Sigmoid colon (tissue), 7 donors: ENCODE measurements around the gene NLRP9. TPM values are rescaled to one million over a fixed set of nuclear protein-coding genes. Genes with fewer than 3 reads are reported as not detected.

Experiments used
- DNase-seq: peaks from one replicate; pipeline ENCODE4 v3.0.0-alpha.2; 2019
- H3K27ac ChIP-seq, 4 donors: fragments of 200-600 bp; sonication (generic); one replicate each; pipeline ENCODE4 v1.5.1; 2016 to 2019; ENCODE audit warnings: mild to moderate bottlenecking in 1 of 4
- H3K27me3 ChIP-seq, 3 donors: fragments of 200-600 bp; sonication (generic); one replicate each; pipeline ENCODE4 v1.5.1; 2019; ENCODE audit warnings: mild to moderate bottlenecking in 1 of 3
- H3K36me3 ChIP-seq, 4 donors: fragments of 200-600 bp; sonication (generic); one replicate each; pipeline ENCODE4 v1.5.1; 2016 to 2019
- H3K4me1 ChIP-seq, 4 donors: fragments of 200-600 bp; sonication (generic); one replicate each; pipeline ENCODE4 v1.5.1; 2017 to 2019
- H3K4me3 ChIP-seq, 4 donors: fragments of 200-600 bp; sonication (generic); one replicate each; pipeline ENCODE4 v1.5.1; 2017 to 2019; ENCODE audit warnings: mild to moderate bottlenecking in 2 of 4, moderate library complexity in 1 of 4
- H3K9me3 ChIP-seq, 4 donors: fragments of 200-600 bp in 3 of 4; sonication (generic) in 3 of 4; one replicate each; pipeline versions ENCODE4 v1.5.1 to v1.6.1; 2013 to 2019
- EP300 ChIP-seq, 4 donors: sonication (generic); formaldehyde crosslinking; IDR thresholded peaks; one replicate each; pipeline ENCODE4 v1.6.1; 2017; ENCODE audit warnings: antibody characterized with exemption in 4 of 4
- POLR2A ChIP-seq, 2 donors: fragments of 450-650 bp; IDR thresholded peaks; one replicate each; pipeline ENCODE4 v1.6.1; 2016; ENCODE audit warnings: antibody characterized with exemption in 2 of 2, mild to moderate bottlenecking in 2 of 2, moderate library complexity in 2 of 2
- POLR2AphosphoS5 ChIP-seq, 4 donors: sonication (generic); formaldehyde crosslinking; IDR thresholded peaks; one replicate each; pipeline ENCODE4 v1.6.1; 2017; ENCODE audit warnings: antibody characterized with exemption in 4 of 4
- WGBS, 2 donors: extraction: QIAGEN DNeasy Blood & Tissue Kit; methylation state at CpG; one replicate each; pipeline ENCODE4 v1.1.7; 2013; 5-methylcytosine and 5-hydroxymethylcytosine counted together
- intact Hi-C: fragments of 100-400 bp; cut with DNase I; formaldehyde crosslinking; loops from one replicate; pipeline ENCODE4 v1.15.1; 2023
- polyA plus RNA-seq, 3 donors: library from polyadenylated mRNA; stranded (reverse); fragments of 200-250 nt; gene quantifications; one replicate each; pipeline ENCODE4 v1.2.3, GENCODE V29; 2013
- total RNA-seq, 4 donors: library from RNA; depleted of rRNA; stranded (reverse); fragments of >200 nt; gene quantifications; one replicate each; pipeline ENCODE4 v1.1.0, GENCODE V29; 2016
- TF ChIP-seq, protein P1 (sequence below), 4 experiments: fragments of 450-650 bp in 3 of 4; fragments of 200-600 bp in 1 of 4; IDR thresholded peaks; one replicate each; pipeline ENCODE4 v1.5.1; 2016 to 2019; ENCODE audit warnings: antibody characterized with exemption in 4 of 4, mild to moderate bottlenecking in 3 of 4, moderate library complexity in 2 of 4
- donor health status: healthy with polysubstance abuse.
- donor health status: Bipolar disorder and iron deficiency.
- donor health status: healthy.

The NLRP9 gene
- total and polyA plus RNA-seq, 7 donors: not detected

DNA sequence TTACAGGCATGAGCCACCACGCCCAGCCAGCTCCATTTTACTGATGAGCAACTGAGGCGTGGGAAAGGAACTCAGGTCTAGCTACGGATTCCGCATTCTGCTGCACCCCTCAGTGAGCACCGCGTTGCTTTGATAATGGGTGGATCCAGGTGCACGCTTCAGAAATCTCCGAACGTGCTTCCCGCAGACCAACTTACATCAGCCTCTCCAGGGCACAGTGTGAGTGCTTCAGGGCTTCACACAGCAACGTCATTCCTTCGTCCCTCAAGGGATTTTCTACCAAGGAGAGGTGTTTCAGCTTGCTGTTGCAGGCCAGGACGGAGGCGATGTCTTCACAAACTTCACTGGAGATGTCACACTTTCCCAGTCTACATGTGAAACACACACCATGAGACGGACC lies 21.7 kb downstream of the NLRP9 start:
- TF ChIP-seq, protein P1, sequence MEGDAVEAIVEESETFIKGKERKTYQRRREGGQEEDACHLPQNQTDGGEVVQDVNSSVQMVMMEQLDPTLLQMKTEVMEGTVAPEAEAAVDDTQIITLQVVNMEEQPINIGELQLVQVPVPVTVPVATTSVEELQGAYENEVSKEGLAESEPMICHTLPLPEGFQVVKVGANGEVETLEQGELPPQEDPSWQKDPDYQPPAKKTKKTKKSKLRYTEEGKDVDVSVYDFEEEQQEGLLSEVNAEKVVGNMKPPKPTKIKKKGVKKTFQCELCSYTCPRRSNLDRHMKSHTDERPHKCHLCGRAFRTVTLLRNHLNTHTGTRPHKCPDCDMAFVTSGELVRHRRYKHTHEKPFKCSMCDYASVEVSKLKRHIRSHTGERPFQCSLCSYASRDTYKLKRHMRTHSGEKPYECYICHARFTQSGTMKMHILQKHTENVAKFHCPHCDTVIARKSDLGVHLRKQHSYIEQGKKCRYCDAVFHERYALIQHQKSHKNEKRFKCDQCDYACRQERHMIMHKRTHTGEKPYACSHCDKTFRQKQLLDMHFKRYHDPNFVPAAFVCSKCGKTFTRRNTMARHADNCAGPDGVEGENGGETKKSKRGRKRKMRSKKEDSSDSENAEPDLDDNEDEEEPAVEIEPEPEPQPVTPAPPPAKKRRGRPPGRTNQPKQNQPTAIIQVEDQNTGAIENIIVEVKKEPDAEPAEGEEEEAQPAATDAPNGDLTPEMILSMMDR (IDR thresholded peaks at IDR 0.05): no peak
- TF ChIP-seq EP300 (IDR thresholded peaks at IDR 0.05) (no peak), POLR2A (IDR thresholded peaks at IDR 0.05) (no peak), POLR2AphosphoS5 (IDR thresholded peaks at IDR 0.05) (no peak)
- no peaks in the 10 kb centered on the region for H3K36me3 ChIP-seq
- 86 to 90% methylated on average over 15 of the region's 15 CpGs for whole genome bisulfite sequencing, 2 donors
- peaks cover 0 to 3% (median under 1%) of the 10 kb centered on the region in 4 donors for H3K9me3 ChIP-seq
- no peaks in the 10 kb centered on the region for H3K4me1 ChIP-seq
- H3K4me3 ChIP-seq: no peak overlapping the region
- H3K27ac ChIP-seq: no peak overlapping the region
- intact Hi-C loops: no loop called here
- DNase-seq: no peak
- H3K27me3 ChIP-seq: peaks cover 0 to 52% (median 12%) of the 10 kb centered on the region in 3 donors

DNA sequence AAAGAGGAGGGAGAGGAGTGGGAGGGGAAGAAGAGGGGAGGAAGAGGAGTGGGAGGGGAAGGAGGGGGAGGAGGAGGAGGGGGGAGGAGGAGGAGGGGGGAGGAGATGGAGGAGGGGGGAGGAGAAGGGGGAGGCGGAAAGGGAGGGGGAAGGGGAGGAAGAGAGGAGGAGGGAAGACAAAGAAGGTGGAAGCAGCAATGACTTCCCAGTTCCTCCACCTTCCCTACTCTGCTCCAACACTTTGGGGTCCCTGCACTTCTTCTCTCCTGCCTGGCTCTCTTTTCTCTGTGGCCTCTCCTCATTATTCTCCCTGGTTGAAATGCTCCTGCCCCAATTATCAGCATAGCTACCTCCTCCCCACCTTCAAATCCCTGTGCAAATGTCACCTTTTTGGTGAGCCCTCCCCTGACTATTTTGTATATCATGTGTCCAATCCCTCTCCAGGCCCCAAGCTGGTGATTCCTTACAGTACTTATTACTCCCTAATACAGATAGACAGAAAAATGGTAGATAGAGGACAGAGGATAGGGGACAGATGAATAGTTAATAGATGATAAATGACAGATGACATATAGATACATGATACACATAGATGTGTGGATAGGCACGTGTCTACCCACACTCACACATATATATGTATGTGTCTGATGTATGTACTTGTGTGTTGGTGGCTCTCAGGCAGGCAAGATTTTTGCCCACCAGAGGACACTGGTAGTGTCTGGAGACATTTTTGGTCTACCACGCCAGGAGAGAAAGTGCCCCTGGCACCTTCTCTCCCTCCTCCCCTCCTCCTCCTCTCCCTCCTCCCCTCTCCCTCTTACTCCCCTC lies 25.2 kb downstream of the NLRP9 start:
- H3K4me3 ChIP-seq: no peak overlapping the region
- H3K27me3 ChIP-seq: peaks cover 0 to 17% (median 0%) of the 10 kb centered on the region in 3 donors
- no peak for TF ChIP-seq EP300 (IDR thresholded peaks at IDR 0.05)
- TF ChIP-seq, protein P1 (IDR thresholded peaks at IDR 0.05): no peak
- TF ChIP-seq POLR2AphosphoS5 (IDR thresholded peaks at IDR 0.05): no peak
- no peak for TF ChIP-seq POLR2A (IDR thresholded peaks at IDR 0.05)
- H3K27ac ChIP-seq: no peak overlapping the region
- no peak for DNase-seq
- no peaks in the 10 kb centered on the region for H3K9me3 ChIP-seq
- intact Hi-C loops: no loop called here
- no peaks in the 10 kb centered on the region for H3K4me1 ChIP-seq
- H3K36me3 ChIP-seq: no peaks in the 10 kb centered on the region
- 37 to 76% methylated on average over 2 of the region's 3 CpGs for WGBS, 2 donors

- Histone ChIP-seq H3K4me1 (no peaks in the 10 kb centered on the region), H3K27me3 (peaks cover 0 to 9% (median 0%) of the 10 kb centered on the region in 3 donors), H3K27ac (no peak overlapping the region), H3K36me3 (no peaks in the 10 kb centered on the region), H3K9me3 (no peaks in the 10 kb centered on the region), H3K4me3 (no peak overlapping the region)
- no peak for TF ChIP-seq POLR2AphosphoS5 (IDR thresholded peaks at IDR 0.05)
- TF ChIP-seq POLR2A (IDR thresholded peaks at IDR 0.05): no peak
- TF ChIP-seq EP300 (IDR thresholded peaks at IDR 0.05): no peak
- TF ChIP-seq, protein P1 (IDR thresholded peaks at IDR 0.05): no peak
- 72 to 80% methylated on average over 18 of the region's 18 CpGs for WGBS, 2 donors
- intact Hi-C loops: no loop called here
- no peak for DNase-seq
These were observed 26.5 kb downstream of the NLRP9 start for GRCh38 chr19:55711719-55712118.

DNA sequence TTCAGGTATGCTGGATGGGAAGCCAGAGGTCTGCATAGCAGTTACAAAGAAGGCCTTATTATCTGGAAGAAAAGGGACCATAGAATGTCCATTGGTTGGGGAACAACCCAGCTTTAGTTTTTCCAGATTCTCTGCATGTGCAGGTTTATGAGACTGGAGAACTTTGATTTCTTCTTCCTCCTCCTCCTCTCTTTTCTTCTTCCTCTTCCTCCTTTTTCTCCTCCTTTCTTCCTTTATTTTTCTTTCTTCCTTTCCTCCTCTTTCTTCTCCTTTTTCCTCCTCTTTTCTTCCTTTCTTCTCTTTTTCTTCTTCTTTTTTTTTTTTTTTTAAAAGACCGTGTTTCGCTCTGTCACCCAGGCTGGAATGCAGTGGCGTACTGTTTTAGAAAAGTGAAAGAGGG lies 32.2 kb downstream of the NLRP9 start:
- WGBS, 2 donors: 91 to 92% methylated on average over 3 of the region's 3 CpGs
- intact Hi-C loops: no loop called here
- TF ChIP-seq, protein P1 (IDR thresholded peaks at IDR 0.05): no peak
- TF ChIP-seq EP300 (IDR thresholded peaks at IDR 0.05) (no peak), POLR2AphosphoS5 (IDR thresholded peaks at IDR 0.05) (no peak), POLR2A (IDR thresholded peaks at IDR 0.05) (no peak)
- H3K36me3 ChIP-seq: peaks cover 0 to 6% (median 0%) of the 10 kb centered on the region in 4 donors
- H3K27ac ChIP-seq: no peak overlapping the region
- no peaks in the 10 kb centered on the region for H3K27me3 ChIP-seq
- peaks cover 0 to 3% (median 0%) of the 10 kb centered on the region in 4 donors for H3K4me1 ChIP-seq
- no peak overlapping the region for H3K4me3 ChIP-seq
- no peaks in the 10 kb centered on the region for H3K9me3 ChIP-seq
- DNase-seq: no peak
